ENCODE measurements around the gene PDIK1L. TPM values are rescaled to one million over a fixed set of nuclear protein-coding genes. Genes with fewer than 3 reads are reported as not detected.

The PDIK1L gene
- total and polyA plus RNA-seq, 9 of the 15 experiments (the other 6 are each of a cell fraction or from before 2014, with no cell fraction given), result 12.8 to 30.2 (median 21.5) TPM

- TF ChIP-seq PRDM10 (IDR thresholded peaks at IDR 0.05; ENCODE audit: partially characterized antibody), result peak; percentile 99
Measured at GRCh38 chr1:26138974-26139558, 27.4 kb downstream of the PDIK1L start (continued).

GRCh38 chr1:26142159-26142558 lies 30.5 kb downstream of the PDIK1L start:
- WGBS (ENCODE audit: insufficient coverage, low coverage, missing lambda C conversion rate), result 52% methylated on average over 8 of the region's 8 CpGs
- in situ Hi-C loops (cut with MboI), result no loop called here
- H3K4me2 ChIP-seq (ENCODE audit: insufficient read depth, low read length), result peak overlapping the region; percentile 54; the same call in 1 of the 2 replicates
- BruUV-seq (replicated peaks), result no TSS peak
- H4K20me1 ChIP-seq (replicated peaks; ENCODE audit: control insufficient read depth, insufficient read depth, low read length), result no peaks in the 10 kb centered on the region
- peaks cover 23 to 29% of the 10 kb centered on the region in 2 experiments; a peak in 4 of 5 replicates for H3K4me1 ChIP-seq (replicated peaks in 1 of 2; ENCODE audit: control insufficient read depth in 2 of 2, insufficient read depth in 2 of 2, low read length in 2 of 2)
- no peak for DNase-seq (ENCODE audit: extremely low read depth in 1 of 4, low spot score in 3 of 4)
- H2AFZ ChIP-seq (ENCODE audit: low read depth, low read length), result peak overlapping the region; percentile 87
- peak overlapping the region; percentile 44; the same call in 1 of the 3 replicates for H3K27ac ChIP-seq (ENCODE audit: extremely low read depth, low read depth, low read length)
- ChIA-PET CTCF (ENCODE audit: low intra/inter-chr PET ratio) (interaction anchor here (0.6 to 5.1 kb wide), 3 partner anchors 22 to 37 kb away, joined by 3 to 114 read pairs (median 3); no protein-coding TSS in a partner anchor), POLR2A (interaction anchor here (0.6 to 9.1 kb wide), 15 partner anchors 9 to 420 kb away, joined by 3 to 237 read pairs (median 3); partner anchors contain the start of gene CEP85)
- no peaks in the 10 kb centered on the region for H3K79me2 ChIP-seq (ENCODE audit: control insufficient read depth, insufficient read depth, low read length)
- no peak for FAIRE-seq
- no peak overlapping the region for H3K4me3 ChIP-seq
- no peaks in the 10 kb centered on the region for H3K9me1 ChIP-seq (ENCODE audit: control insufficient read depth, insufficient read depth, low read length)
- no peaks in the 10 kb centered on the region for H3K9me3 ChIP-seq (replicated peaks; ENCODE audit: control insufficient read depth, insufficient read depth, low read depth, low read length)
- peak; percentile 16 for ATAC-seq
- H3K27me3 ChIP-seq (ENCODE audit: control insufficient read depth in 2 of 2, insufficient read depth in 2 of 2, low read length in 2 of 2), result no peaks in the 10 kb centered on the region
- H3K36me3 ChIP-seq (ENCODE audit: control insufficient read depth, insufficient read depth, low read length), result no peaks in the 10 kb centered on the region
- peak overlapping the region in 1 of 2 experiments; percentile 29; a peak in 1 of 4 replicates for H3K9ac ChIP-seq (ENCODE audit: insufficient read depth in 1 of 2, low read depth in 2 of 2, low read length in 2 of 2)
- intact Hi-C loops (cut with micrococcal nuclease), result loop anchor here (2.0 kb wide), 1 partner anchor 15 kb away; no protein-coding TSS in a partner anchor
- TF ChIP-seq FOXJ2 (tag; IDR thresholded peaks at IDR 0.05), result no peak
- TF ChIP-seq ARNT (IDR thresholded peaks at IDR 0.05), result no peak
- TF ChIP-seq KLF6 (CRISPR knock-in tag; IDR thresholded peaks at IDR 0.05; ENCODE audit: borderline replicate concordance), result no peak
- TF ChIP-seq CTCF (IDR thresholded peaks at IDR 0.05 in 2 of 3, conservative IDR thresholded peaks at IDR 0.05 in 1 of 3; ENCODE audit: insufficient read depth in 2 of 3, low read depth in 1 of 3, low read length in 3 of 3), result peak; percentile 10 to 29 (median 23); a peak in 1 of 6 replicates
- TF ChIP-seq GMEB1 (CRISPR knock-in tag; IDR thresholded peaks at IDR 0.05), result no peak
- no peak for TF ChIP-seq KLF1 (tag; IDR thresholded peaks at IDR 0.05)
- TF ChIP-seq ZFP30 (CRISPR knock-in tag; IDR thresholded peaks at IDR 0.05; ENCODE audit: borderline replicate concordance), result no peak
- TF ChIP-seq SRF (CRISPR knock-in tag; IDR thresholded peaks at IDR 0.05), result no peak
- TF ChIP-seq ZNF644 (tag; IDR thresholded peaks at IDR 0.05; ENCODE audit: low read depth), result no peak
- no peak for TF ChIP-seq MXI1 (IDR thresholded peaks at IDR 0.05; ENCODE audit: low read depth, low read length)
- TF ChIP-seq HDAC2 (IDR thresholded peaks at IDR 0.05), result no peak
